H9 (cell line): ENCODE results near the gene SHANK1. TPM values are rescaled to one million over a fixed set of nuclear protein-coding genes. Genes with fewer than 3 reads are reported as not detected.

Experiments
- DNase-seq: peaks from one replicate; pipeline ENCODE4 v3.0.0-alpha.2; 2017
- H2AFZ ChIP-seq: one replicate; pipeline ENCODE4 v1.6.1; 2013; ENCODE audit warnings: mild to moderate bottlenecking, low read length, control low read depth, moderate library complexity
- H2AK5ac ChIP-seq: 2 replicates; pipeline ENCODE4 v1.6.1; 2013; ENCODE audit warnings: low read length, control low read depth, mixed read lengths; ENCODE audit not compliant: insufficient read length
- H2BK120ac ChIP-seq: one replicate; pipeline ENCODE4 v1.6.1; 2013; ENCODE audit warnings: low read depth, mild to moderate bottlenecking, low read length, control low read depth, inconsistent platforms; ENCODE audit not compliant: poor library complexity, severe bottlenecking
- H2BK12ac ChIP-seq: 2 replicates; pipeline ENCODE4 v1.6.1; 2013; ENCODE audit warnings: low read length, control low read depth, mixed read lengths, low read depth; ENCODE audit not compliant: insufficient read length
- H2BK15ac ChIP-seq: 2 replicates; pipeline ENCODE4 v1.6.1; 2013; ENCODE audit warnings: low read depth, low read length, control low read depth
- H2BK20ac ChIP-seq: one replicate; pipeline ENCODE4 v1.6.1; 2013; ENCODE audit warnings: low read depth, mild to moderate bottlenecking, low read length, control low read depth, inconsistent platforms; ENCODE audit not compliant: poor library complexity, severe bottlenecking
- H2BK5ac ChIP-seq: 2 replicates; pipeline ENCODE4 v1.6.1; 2013; ENCODE audit warnings: low read length, control low read depth, mixed read lengths; ENCODE audit not compliant: insufficient read length
- H3K14ac ChIP-seq: 2 replicates; pipeline ENCODE4 v1.6.1; 2013; ENCODE audit warnings: low read length, control low read depth; ENCODE audit not compliant: insufficient read depth
- H3K18ac ChIP-seq: 2 replicates; pipeline ENCODE4 v1.6.1; 2013; ENCODE audit warnings: low read depth, mild to moderate bottlenecking, mixed read lengths, low read length, control low read depth; ENCODE audit not compliant: insufficient read length
- H3K23ac ChIP-seq: 2 replicates; pipeline ENCODE4 v1.6.1; 2013; ENCODE audit warnings: low read length, control low read depth, mixed read lengths, low read depth; ENCODE audit not compliant: insufficient read length
- H3K23me2 ChIP-seq: 2 replicates; pipeline ENCODE4 v1.6.1; 2013; ENCODE audit warnings: low read depth, mild to moderate bottlenecking, mixed read lengths, low read length, control low read depth; ENCODE audit not compliant: insufficient read length, poor library complexity, severe bottlenecking
- H3K27ac ChIP-seq: 2 replicates; pipeline ENCODE4 v1.5.1; 2013; ENCODE audit warnings: low read length, control low read depth, mixed read lengths, low read depth; ENCODE audit not compliant: insufficient read length
- H3K27me3 ChIP-seq: 2 replicates; pipeline ENCODE4 v1.6.1; 2013; ENCODE audit warnings: low read length, control low read depth, inconsistent platforms; ENCODE audit not compliant: insufficient read depth
- H3K4ac ChIP-seq: 2 replicates; pipeline ENCODE4 v1.6.1; 2013; ENCODE audit warnings: low read depth, mild to moderate bottlenecking, control low read depth, inconsistent platforms, low read length, moderate library complexity
- H3K4me1 ChIP-seq: 2 replicates; pipeline ENCODE4 v1.6.1; 2013; ENCODE audit warnings: low read length, control low read depth, inconsistent platforms; ENCODE audit not compliant: insufficient read depth
- H3K4me2 ChIP-seq: 2 replicates; pipeline ENCODE4 v1.6.1; 2013; ENCODE audit warnings: low read length, control low read depth, mixed read lengths; ENCODE audit not compliant: insufficient read length, insufficient read depth
- H3K56ac ChIP-seq: 2 replicates; pipeline ENCODE4 v1.6.1; 2013; ENCODE audit warnings: low read depth, mild to moderate bottlenecking, mixed read lengths, low read length, control low read depth; ENCODE audit not compliant: insufficient read length
- H3K79me1 ChIP-seq: 2 replicates; pipeline ENCODE4 v1.6.1; 2013; ENCODE audit warnings: low read depth, mild to moderate bottlenecking, moderate library complexity, low read length, control low read depth, inconsistent platforms; ENCODE audit not compliant: insufficient read depth, poor library complexity, severe bottlenecking
- H3K79me2 ChIP-seq: 2 replicates; pipeline ENCODE4 v1.6.1; 2013; ENCODE audit warnings: low read length, control low read depth, inconsistent platforms; ENCODE audit not compliant: insufficient read depth
- H3K9ac ChIP-seq: 2 replicates; pipeline ENCODE4 v1.6.1; 2013; ENCODE audit warnings: low read length, control low read depth, mixed read lengths; ENCODE audit not compliant: insufficient read length; ENCODE audit errors: extremely low read depth
- H3K9me3 ChIP-seq: one replicate; pipeline ENCODE4 v1.6.1; 2013; ENCODE audit warnings: low read depth, low read length, inconsistent platforms; ENCODE audit not compliant: control insufficient read depth
- H3T11ph ChIP-seq: one replicate; pipeline ENCODE4 v1.6.1; 2013; ENCODE audit warnings: mild to moderate bottlenecking, low read length, control low read depth, inconsistent platforms
- H4K20me1 ChIP-seq: one replicate; pipeline ENCODE4 v1.6.1; 2013; ENCODE audit not compliant: control insufficient read depth, insufficient read length, insufficient read depth
- H4K5ac ChIP-seq: 2 replicates; pipeline ENCODE4 v1.6.1; 2013; ENCODE audit warnings: low read depth, mild to moderate bottlenecking, mixed read lengths, low read length, control low read depth; ENCODE audit not compliant: insufficient read length
- H4K8ac ChIP-seq: replicated peaks from 2 replicates; pipeline ENCODE4 v1.6.1; 2013; ENCODE audit warnings: low read length, control low read depth, mixed read lengths, low read depth; ENCODE audit not compliant: insufficient read length
- H4K91ac ChIP-seq: 2 replicates; pipeline ENCODE4 v1.6.1; 2013; ENCODE audit warnings: low read depth, mild to moderate bottlenecking, moderate library complexity, mixed read lengths, low read length, control low read depth; ENCODE audit not compliant: insufficient read length
- H3K27ac Mint-ChIP-seq, 3 experiments: 2 replicates in 2 of 3; 3 replicates in 1 of 3; pipeline ENCODE4 v1.8.0; 2020 to 2021; ENCODE audit warnings: mixed read lengths in 3 of 3, mild to moderate bottlenecking in 1 of 3, moderate library complexity in 1 of 3
- H3K27me3 Mint-ChIP-seq: 2 replicates; pipeline ENCODE4 v1.8.0; 2021; ENCODE audit warnings: low read depth, mild to moderate bottlenecking, moderate library complexity, mixed read lengths
- H3K36me3 Mint-ChIP-seq, 3 experiments: 2 replicates in 2 of 3; 3 replicates in 1 of 3; pipeline ENCODE4 v1.8.0; 2020 to 2021; ENCODE audit warnings: low read depth in 3 of 3, mixed read lengths in 3 of 3; ENCODE audit not compliant: insufficient read depth in 1 of 3
- H3K4me1 Mint-ChIP-seq, 2 experiments: 2 replicates each; pipeline ENCODE4 v1.8.0; 2020; ENCODE audit warnings: mixed read lengths in 2 of 2
- H3K4me3 Mint-ChIP-seq, 2 experiments: 2 replicates in 1 of 2; 3 replicates in 1 of 2; pipeline ENCODE4 v1.8.0; 2020 to 2021; ENCODE audit warnings: mild to moderate bottlenecking in 2 of 2, mixed read lengths in 2 of 2, moderate library complexity in 1 of 2
- H3K9me3 Mint-ChIP-seq, 2 experiments: 2 replicates in 1 of 2; 3 replicates in 1 of 2; pipeline ENCODE4 v1.8.0; 2020; ENCODE audit warnings: mild to moderate bottlenecking in 2 of 2, mixed read lengths in 2 of 2, moderate library complexity in 1 of 2
- CTCF ChIP-seq: fragments of 200-600 bp; sonication (generic); conservative IDR thresholded peaks from 3 replicates; pipeline ENCODE4 v1.8.0; 2021; ENCODE audit warnings: antibody characterized with exemption, mild to moderate bottlenecking
- WGBS: extraction: QIAGEN DNeasy Blood & Tissue Kit; methylation state at CpG from one replicate; pipeline ENCODE4 v1.1.7; 2013; ENCODE audit warnings: missing lambda C conversion rate, low lambda C conversion rate, mixed read lengths; ENCODE audit not compliant: insufficient read length; ENCODE audit errors: extremely low coverage; 5-methylcytosine and 5-hydroxymethylcytosine counted together
- total RNA-seq: library from RNA; stranded (reverse); gene quantifications from 2 replicates; pipeline ENCODE4 v1.2.1, GENCODE V29; 2021

SHANK1 gene
- total RNA-seq, 1 experiment from 2014 or later: 1.7 TPM

DNA sequence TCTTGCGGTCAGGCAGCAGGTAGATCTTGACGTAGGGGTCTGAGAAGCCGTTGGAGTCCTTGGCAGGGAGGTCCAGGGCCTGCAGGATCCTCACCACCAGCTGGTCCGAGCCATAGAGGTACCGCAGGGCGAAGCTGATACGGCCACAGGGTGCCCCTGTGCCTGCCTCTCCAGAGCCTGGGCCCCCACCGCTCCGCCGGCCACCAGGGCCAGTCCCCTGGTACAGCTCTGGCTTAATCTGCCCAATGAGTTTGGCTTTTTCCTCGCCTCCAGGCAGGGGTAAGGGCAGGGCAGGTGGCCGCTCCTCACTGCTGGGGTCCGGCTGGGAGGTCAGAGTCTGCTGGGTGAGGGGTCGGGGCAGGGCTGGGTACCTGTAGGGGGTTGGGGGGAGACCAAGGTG, 89.8 kb downstream of the SHANK1 start:
- Histone ChIP-seq H3K4me1 (no peaks in the 10 kb centered on the region), H4K20me1 (no peaks in the 10 kb centered on the region), H2BK20ac (no peak overlapping the region), H3K4me2 (no peak overlapping the region), H2BK120ac (no peak overlapping the region), H3K79me1 (no peaks in the 10 kb centered on the region), H4K8ac (no peak overlapping the region), H4K5ac (no peak overlapping the region), H3T11ph (no peak overlapping the region), H2BK12ac (no peak overlapping the region), H3K23me2 (no peaks in the 10 kb centered on the region), H3K27ac (no peak overlapping the region), H3K56ac (no peak overlapping the region), H3K23ac (no peak overlapping the region), H4K91ac (no peak overlapping the region), H3K4ac (no peak overlapping the region), H3K18ac (no peak overlapping the region), H3K9ac (no peak overlapping the region), H2AK5ac (no peak overlapping the region), H2BK15ac (no peak overlapping the region), H3K9me3 (peaks cover 10% of the 10 kb centered on the region), H2BK5ac (no peak overlapping the region), H2AFZ (no peak overlapping the region), H3K27me3 (no peaks in the 10 kb centered on the region), H3K79me2 (no peaks in the 10 kb centered on the region), H3K14ac (no peak overlapping the region)
- peaks cover 0 to 6% of the 10 kb centered on the region in 2 experiments; a peak in 1 of 4 replicates for H3K4me1 Mint-ChIP-seq
- no peak for TF ChIP-seq CTCF
- H3K4me3 Mint-ChIP-seq: no peak overlapping the region
- DNase-seq: no peak
- H3K27me3 Mint-ChIP-seq: peaks cover 39% of the 10 kb centered on the region
- no peak overlapping the region for H3K27ac Mint-ChIP-seq
- peaks cover 15% of the 10 kb centered on the region in 2 experiments for H3K9me3 Mint-ChIP-seq
- WGBS: no CpG with 5 or more reads among the region's 14 CpGs
- peaks cover 5 to 7% (median 7%) of the 10 kb centered on the region in 3 experiments; a peak in 5 of 7 replicates for H3K36me3 Mint-ChIP-seq
